Lung (tissue), 12 donors: ENCODE measurements around the gene CACNA1S. TPM values are rescaled to one million over a fixed set of nuclear protein-coding genes. Genes with fewer than 3 reads are reported as not detected.

Source experiments
- ATAC-seq: fragments of 200-7000 bp; cut with Tn5 transposase; one replicate; pipeline ENCODE4 v1.9.1; 2020; ENCODE audit warnings: moderate number of reproducible peaks; ENCODE audit not compliant: insufficient read depth, low FRiP score
- DNase-seq, 3 donors: peaks; one replicate each; pipeline ENCODE4 v3.0.0-alpha.2; 2013 to 2017
- H3K27ac ChIP-seq, 2 donors: one replicate each; pipeline ENCODE4 v1.5.1; 2013; ENCODE audit warnings: mild to moderate bottlenecking in 2 of 2, moderate library complexity in 2 of 2, control low read depth in 1 of 2, inconsistent platforms in 1 of 2, low read depth in 1 of 2, low read length in 1 of 2
- H3K27me3 ChIP-seq, 3 donors: one replicate each; pipeline ENCODE4 v1.5.1; 2013; ENCODE audit warnings: low read length in 2 of 3; ENCODE audit not compliant: control insufficient read depth in 3 of 3, insufficient read depth in 3 of 3
- H3K36me3 ChIP-seq, 4 donors: one replicate each; pipeline ENCODE4 v1.5.1; 2013; ENCODE audit warnings: low read length in 4 of 4, mild to moderate bottlenecking in 1 of 4, moderate library complexity in 1 of 4; ENCODE audit not compliant: control insufficient read depth in 4 of 4, insufficient read depth in 4 of 4
- H3K4me1 ChIP-seq, 5 donors: one replicate each; pipeline ENCODE4 v1.5.1; 2013; ENCODE audit warnings: low read length in 5 of 5, mild to moderate bottlenecking in 2 of 5, moderate library complexity in 1 of 5; ENCODE audit not compliant: control insufficient read depth in 5 of 5, insufficient read depth in 5 of 5
- H3K4me3 ChIP-seq: one replicate; pipeline ENCODE4 v1.5.1; 2013; ENCODE audit warnings: mild to moderate bottlenecking, control low read depth, moderate library complexity
- H3K9ac ChIP-seq, 2 donors: one replicate each; pipeline ENCODE4 v1.5.1; 2013; ENCODE audit warnings: low read length in 2 of 2, control low read depth in 1 of 2; ENCODE audit not compliant: insufficient read depth in 1 of 2
- H3K9me3 ChIP-seq, 4 donors: one replicate each; pipeline ENCODE4 v1.5.1; 2013; ENCODE audit warnings: low read length in 3 of 4, mild to moderate bottlenecking in 1 of 4, moderate library complexity in 1 of 4; ENCODE audit not compliant: control insufficient read depth in 4 of 4, insufficient read depth in 3 of 4
- WGBS, 2 donors: extraction: QIAGEN DNeasy Blood & Tissue Kit; methylation state at CpG; one replicate each; pipeline ENCODE4 v1.1.7; 2013; 5-methylcytosine and 5-hydroxymethylcytosine counted together
- polyA plus RNA-seq, 2 donors: library from polyadenylated mRNA; stranded (reverse); fragments of 200-250 nt; gene quantifications; one replicate each; pipeline ENCODE4 v1.2.1, GENCODE V29; 2013
- total RNA-seq, 2 donors: library from RNA; depleted of rRNA in 1 of 2; stranded (reverse); fragments of >200 nt in 1 of 2; gene quantifications; one replicate each; pipeline ENCODE4 v1.2.1, GENCODE V29; 2014 to 2021
- TF ChIP-seq, protein P1 (sequence below): IDR thresholded peaks from 2 replicates; pipeline ENCODE4 v1.5.1; 2012; ENCODE audit warnings: mild to moderate bottlenecking; ENCODE audit errors: control extremely low read depth, extremely low read depth
- donor health status: control.
- donor health status: control.
- donor health status: Bipolar disorder and iron deficiency.
- donor health status: healthy.
- donor health status: DM: yes; HTN: yes; CAD: no.

The CACNA1S gene
- total and polyA plus RNA-seq, 4 donors, result 0.01 to 0.20 (median 0.02) TPM; not detected in 1

DNA sequence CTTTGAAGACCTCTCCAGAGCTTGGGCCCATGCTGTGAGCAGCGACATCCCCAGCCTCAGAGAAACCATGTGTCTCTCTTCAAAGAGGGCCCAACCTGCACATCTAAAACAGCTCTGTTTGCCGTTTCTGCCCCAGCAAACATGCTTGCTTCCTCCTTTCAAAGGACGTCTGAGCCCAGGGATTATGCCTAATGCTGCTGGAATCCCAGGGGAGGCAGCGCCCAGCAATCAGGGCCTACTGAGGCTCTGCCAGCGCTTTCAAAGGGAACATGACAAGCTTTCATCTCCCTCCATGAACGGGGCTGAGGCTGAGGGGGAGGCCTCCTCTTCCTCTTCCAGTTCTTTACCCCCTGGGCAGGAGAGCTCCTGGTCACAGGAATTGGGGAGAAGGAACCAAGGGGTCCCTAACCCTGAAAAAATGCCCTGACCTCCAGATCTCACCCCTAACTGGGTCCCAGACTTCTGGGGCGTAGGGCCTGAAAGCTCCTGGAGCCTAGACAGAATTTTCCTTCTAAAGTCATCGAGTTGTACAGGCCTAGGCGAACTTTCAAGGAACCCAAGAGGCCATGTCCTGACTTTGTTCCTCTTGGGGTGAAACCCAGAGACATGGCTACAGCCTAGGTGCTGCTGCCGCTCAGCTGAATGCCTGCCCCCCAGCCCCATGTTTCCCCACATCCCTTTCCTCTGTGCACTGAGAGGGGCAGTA is 28.2 kb upstream of the CACNA1S start:
- TF ChIP-seq, protein P1, sequence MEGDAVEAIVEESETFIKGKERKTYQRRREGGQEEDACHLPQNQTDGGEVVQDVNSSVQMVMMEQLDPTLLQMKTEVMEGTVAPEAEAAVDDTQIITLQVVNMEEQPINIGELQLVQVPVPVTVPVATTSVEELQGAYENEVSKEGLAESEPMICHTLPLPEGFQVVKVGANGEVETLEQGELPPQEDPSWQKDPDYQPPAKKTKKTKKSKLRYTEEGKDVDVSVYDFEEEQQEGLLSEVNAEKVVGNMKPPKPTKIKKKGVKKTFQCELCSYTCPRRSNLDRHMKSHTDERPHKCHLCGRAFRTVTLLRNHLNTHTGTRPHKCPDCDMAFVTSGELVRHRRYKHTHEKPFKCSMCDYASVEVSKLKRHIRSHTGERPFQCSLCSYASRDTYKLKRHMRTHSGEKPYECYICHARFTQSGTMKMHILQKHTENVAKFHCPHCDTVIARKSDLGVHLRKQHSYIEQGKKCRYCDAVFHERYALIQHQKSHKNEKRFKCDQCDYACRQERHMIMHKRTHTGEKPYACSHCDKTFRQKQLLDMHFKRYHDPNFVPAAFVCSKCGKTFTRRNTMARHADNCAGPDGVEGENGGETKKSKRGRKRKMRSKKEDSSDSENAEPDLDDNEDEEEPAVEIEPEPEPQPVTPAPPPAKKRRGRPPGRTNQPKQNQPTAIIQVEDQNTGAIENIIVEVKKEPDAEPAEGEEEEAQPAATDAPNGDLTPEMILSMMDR, result no peak
- 82 to 86% methylated on average over 10 of the region's 10 CpGs for WGBS, 2 donors
- no peaks in the 10 kb centered on the region for H3K9me3 ChIP-seq
- H3K27ac ChIP-seq, result no peak overlapping the region
- H3K27me3 ChIP-seq, result no peaks in the 10 kb centered on the region
- peaks cover under 1 to 63% (median 47%) of the 10 kb centered on the region in 4 donors for H3K36me3 ChIP-seq
- H3K4me3 ChIP-seq, result no peak overlapping the region
- DNase-seq (no peak), ATAC-seq (no peak)
- H3K4me1 ChIP-seq, result peaks cover 0 to 2% (median 0%) of the 10 kb centered on the region in 5 donors
- no peak overlapping the region for H3K9ac ChIP-seq

DNA sequence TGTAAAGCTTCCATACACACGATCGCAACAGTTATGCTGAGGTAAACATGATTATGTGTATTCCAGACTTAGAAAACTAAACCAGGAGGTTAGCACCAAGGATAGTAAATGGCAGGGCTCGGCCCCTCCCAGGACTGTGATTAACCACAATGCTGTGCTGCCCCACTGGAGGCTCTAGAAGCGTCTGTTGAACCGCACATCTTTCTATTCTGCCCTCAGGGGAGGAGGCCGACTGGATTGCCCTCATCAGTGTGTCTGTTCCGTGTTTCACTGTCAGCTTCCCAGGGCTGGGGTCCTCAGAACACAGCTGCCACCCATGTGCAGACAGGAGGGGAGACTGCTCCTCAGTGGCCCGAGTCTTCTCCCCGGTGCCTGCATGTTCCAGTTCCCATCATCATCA is 27.5 kb upstream of the CACNA1S start:
- WGBS, 2 donors, result 92% methylated on average over 9 of the region's 9 CpGs

DNA sequence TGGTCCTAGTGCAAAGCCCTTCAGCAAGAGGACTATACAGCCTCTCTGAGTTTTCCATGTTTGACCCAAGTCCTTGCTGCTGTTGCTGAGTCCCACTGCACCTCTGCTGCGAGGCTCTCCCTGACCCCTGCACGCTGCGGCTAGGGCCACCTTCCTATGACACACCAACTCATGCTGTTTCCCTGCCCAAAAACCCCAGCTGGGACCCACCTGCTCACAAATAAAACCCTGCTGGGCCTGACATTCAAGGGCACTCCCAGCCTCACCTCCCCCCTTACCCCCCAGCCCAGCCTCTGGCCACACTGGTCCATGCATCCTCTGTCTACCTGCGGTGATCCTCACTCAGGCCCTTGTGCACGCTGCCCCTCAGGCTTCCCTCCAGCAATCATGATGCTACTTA is 27.1 kb upstream of the CACNA1S start:
- Histone ChIP-seq H3K4me3 (no peak overlapping the region), H3K36me3 (peaks cover 9 to 60% (median 50%) of the 10 kb centered on the region in 4 donors), H3K27ac (no peak overlapping the region), H3K4me1 (peaks cover 0 to 2% (median 0%) of the 10 kb centered on the region in 5 donors), H3K9ac (no peak overlapping the region), H3K9me3 (no peaks in the 10 kb centered on the region), H3K27me3 (no peaks in the 10 kb centered on the region)
- DNase-seq (no peak), ATAC-seq (no peak)
- WGBS, 2 donors, result 97 to 99% methylated on average over 5 of the region's 5 CpGs
- TF ChIP-seq, protein P1, result no peak

More for the DNA sequence above, 27.5 kb upstream of the CACNA1S start:
- ATAC-seq (no peak), DNase-seq (no peak)
- peaks cover 0 to 2% (median 0%) of the 10 kb centered on the region in 5 donors for H3K4me1 ChIP-seq
- no peak overlapping the region for H3K27ac ChIP-seq
- no peaks in the 10 kb centered on the region for H3K9me3 ChIP-seq
- H3K9ac ChIP-seq, result no peak overlapping the region
- H3K27me3 ChIP-seq, result no peaks in the 10 kb centered on the region
- TF ChIP-seq, protein P1, result no peak
- H3K36me3 ChIP-seq, result peaks cover 7 to 62% (median 49%) of the 10 kb centered on the region in 4 donors
- H3K4me3 ChIP-seq, result no peak overlapping the region
